Vagina (tissue), 2 donors: ENCODE measurements around the gene FGFRL1.

Experiments
- POLR2AphosphoS5 ChIP-seq, 2 donors: sonication (generic); formaldehyde crosslinking; IDR thresholded peaks; one replicate each; pipeline ENCODE4 v1.9.0; 2017; ENCODE audit warnings: antibody characterized with exemption in 2 of 2, mild to moderate bottlenecking in 2 of 2, low read depth in 1 of 2; ENCODE audit not compliant: insufficient read depth in 1 of 2
- TF ChIP-seq, protein P1 (sequence below), 3 experiments: fragments of 450-650 bp in 2 of 3; fragments of 200-600 bp in 1 of 3; sonication (generic) in 1 of 3; IDR thresholded peaks; one replicate each; pipeline ENCODE4 v1.5.1; 2017 to 2019; ENCODE audit warnings: antibody characterized with exemption in 3 of 3, mild to moderate bottlenecking in 2 of 3, moderate library complexity in 2 of 3

DNA sequence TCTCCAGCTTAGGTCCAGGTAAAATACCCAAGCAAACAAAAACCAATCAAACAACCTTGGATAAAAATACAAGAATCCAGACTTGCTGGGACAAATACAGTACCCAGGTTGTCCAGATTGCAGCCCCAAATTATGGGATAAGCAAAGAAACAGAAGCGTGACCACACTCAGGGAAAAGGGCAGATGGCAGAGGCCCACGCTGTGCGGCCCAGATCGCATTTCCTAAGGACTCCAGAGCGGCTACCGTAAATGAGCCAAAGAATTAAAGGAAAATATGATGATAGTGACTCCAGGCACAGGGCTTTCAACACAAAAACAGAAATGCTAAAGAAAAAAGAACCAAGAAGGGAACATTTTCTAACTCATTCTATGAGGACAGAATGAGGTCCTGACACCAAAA, 50.3 kb downstream of the FGFRL1 start:
- TF ChIP-seq, protein P1, sequence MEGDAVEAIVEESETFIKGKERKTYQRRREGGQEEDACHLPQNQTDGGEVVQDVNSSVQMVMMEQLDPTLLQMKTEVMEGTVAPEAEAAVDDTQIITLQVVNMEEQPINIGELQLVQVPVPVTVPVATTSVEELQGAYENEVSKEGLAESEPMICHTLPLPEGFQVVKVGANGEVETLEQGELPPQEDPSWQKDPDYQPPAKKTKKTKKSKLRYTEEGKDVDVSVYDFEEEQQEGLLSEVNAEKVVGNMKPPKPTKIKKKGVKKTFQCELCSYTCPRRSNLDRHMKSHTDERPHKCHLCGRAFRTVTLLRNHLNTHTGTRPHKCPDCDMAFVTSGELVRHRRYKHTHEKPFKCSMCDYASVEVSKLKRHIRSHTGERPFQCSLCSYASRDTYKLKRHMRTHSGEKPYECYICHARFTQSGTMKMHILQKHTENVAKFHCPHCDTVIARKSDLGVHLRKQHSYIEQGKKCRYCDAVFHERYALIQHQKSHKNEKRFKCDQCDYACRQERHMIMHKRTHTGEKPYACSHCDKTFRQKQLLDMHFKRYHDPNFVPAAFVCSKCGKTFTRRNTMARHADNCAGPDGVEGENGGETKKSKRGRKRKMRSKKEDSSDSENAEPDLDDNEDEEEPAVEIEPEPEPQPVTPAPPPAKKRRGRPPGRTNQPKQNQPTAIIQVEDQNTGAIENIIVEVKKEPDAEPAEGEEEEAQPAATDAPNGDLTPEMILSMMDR (IDR thresholded peaks at IDR 0.05): no peak
- TF ChIP-seq POLR2AphosphoS5 (IDR thresholded peaks at IDR 0.05; ENCODE audit: insufficient read depth in 1 of 2, low read depth in 1 of 2): no peak
